Heart right ventricle (tissue), 16 donors: Measurements from ENCODE around the gene WDR20. TPM values are rescaled to one million over a fixed set of nuclear protein-coding genes. Genes with fewer than 3 reads are reported as not detected.
A peak's percentile ranks its signal among the peaks of the same experiment; 100 is the strongest.

Experiments
- ATAC-seq, 8 donors: fragments of 200-7000 bp; cut with Tn5 transposase; one replicate each; pipeline ENCODE4 v1.9.1; 2020; ENCODE audit warnings: mild to moderate bottlenecking in 8 of 8, moderate library complexity in 8 of 8, moderate number of reproducible peaks in 1 of 8
- DNase-seq, 2 donors: peaks; one replicate each; pipeline ENCODE4 v3.0.0-alpha.2; 2020
- H3K27ac ChIP-seq, 10 donors: fragments of 200-600 bp; sonication (generic) in 2 of 10; one replicate each; pipeline versions ENCODE4 v1.5.0 to v1.8.0; 2020 to 2022; ENCODE audit warnings: mild to moderate bottlenecking in 3 of 10
- H3K27me3 ChIP-seq, 7 donors: fragments of 200-600 bp; one replicate each; pipeline ENCODE4 v1.8.0; 2021 to 2022; ENCODE audit warnings: mild to moderate bottlenecking in 2 of 7
- H3K36me3 ChIP-seq, 9 donors: fragments of 200-600 bp; sonication (generic) in 1 of 9; one replicate each; pipeline versions ENCODE4 v1.5.0 to v1.8.0; 2020 to 2022; ENCODE audit warnings: mild to moderate bottlenecking in 2 of 9
- H3K4me1 ChIP-seq, 9 donors: fragments of 200-600 bp; sonication (generic) in 1 of 9; one replicate each; pipeline versions ENCODE4 v1.5.0 to v1.8.0; 2020 to 2022; ENCODE audit warnings: mild to moderate bottlenecking in 4 of 9
- H3K4me3 ChIP-seq, 10 donors: fragments of 200-600 bp; sonication (generic) in 2 of 10; one replicate each; pipeline versions ENCODE4 v1.5.0 to v1.8.0; 2020 to 2022; ENCODE audit warnings: mild to moderate bottlenecking in 7 of 10, moderate library complexity in 2 of 10
- H3K9me3 ChIP-seq, 11 donors: fragments of 200-600 bp in 10 of 11; sonication (generic) in 2 of 11; one replicate each; pipeline versions ENCODE4 v1.5.0 to v1.8.0; 2013 to 2022; ENCODE audit warnings: mild to moderate bottlenecking in 2 of 11, control low read depth in 1 of 11, moderate library complexity in 1 of 11
- CTCF ChIP-seq, 9 donors: fragments of 200-600 bp; sonication (generic) in 2 of 9; IDR thresholded peaks; one replicate each; pipeline versions ENCODE4 v1.5.0 to v1.8.0; 2021 to 2022; ENCODE audit warnings: antibody characterized with exemption in 9 of 9, mild to moderate bottlenecking in 5 of 9, moderate library complexity in 1 of 9
- WGBS, 2 donors: extraction: QIAGEN DNeasy Blood & Tissue Kit; methylation state at CpG; one replicate each; pipeline ENCODE4 v1.1.7; 2013; ENCODE audit warnings: inconsistent platforms in 1 of 2; 5-methylcytosine and 5-hydroxymethylcytosine counted together
- intact Hi-C, 10 donors: fragments of 100-400 bp; cut with DNase I; formaldehyde crosslinking; loops; one replicate each; pipeline versions ENCODE4 v1.11.1 to v1.14.2; 2022
- polyA plus RNA-seq, 2 donors: library from polyadenylated mRNA; stranded (reverse); fragments of 200-250 nt; gene quantifications; one replicate each; pipeline ENCODE4 v1.2.3, GENCODE V29; 2013
- total RNA-seq, 10 donors: library from RNA; stranded (reverse); fragmentation: NEBNext Ultra II Directional in 3 of 10; extraction: Animal tissue kit (Norgen Biotek cat#: 25700) in 3 of 10; gene quantifications; one replicate each; pipeline versions ENCODE4 v1.2.1 to v1.2.4, GENCODE V29; 2021 to 2023
- donor health status: Arrhythmogenic right ventricular cardiomyopathy.
- donor health status: ischemic (EF 13 %, LVEDD 7.1; RV severe dilation, severe dysfunction).
- donor health status: healthy with polysubstance abuse.
- donor health status: DM: no; HTN: yes; CAD: no.
- donor health status: DM: no; HTN: no; CAD: no.
- donor health status: ischemic (EF 25% LVEDD 6.9; RV normal size, moderate dysfunction).
- donor health status: ischemic (EF 25% LVEDD 5.7; RV mildly dilated, moderate dysfunction).
- donor health status: healthy.
- donor health status: DM: yes; HTN: yes; CAD: no.
- donor health status: Ischemic cardiomyopathy.
- donor health status: ischemic (EF 35%, LVEDD 5.7; RV mildly dilated, moderate dysfunction).
- donor health status: nonischemic (EF 11% LVEDD 7.7; RV severe dilation, severe dysfunction).
- donor health status: DM: yes; HTN: yes; CAD: no.
- donor health status: PGD.
- donor health status: ischemic (EF 29% LVEDD 5.4; RV normal size, mild dysfunction).
- donor health status: nonischemic (EF 23%, LVEDD 6.1; RV moderate dilation, normal function).

Gene WDR20
- total and polyA plus RNA-seq, 12 donors: 10.7 to 28.0 (median 20.5) TPM

GRCh38 chr14:102116361-102117180 is 23.1 kb upstream of the WDR20 start:
- intact Hi-C loops: no loop called here
- peak in 1 of 8 donors; percentile 26 for ATAC-seq

DNA sequence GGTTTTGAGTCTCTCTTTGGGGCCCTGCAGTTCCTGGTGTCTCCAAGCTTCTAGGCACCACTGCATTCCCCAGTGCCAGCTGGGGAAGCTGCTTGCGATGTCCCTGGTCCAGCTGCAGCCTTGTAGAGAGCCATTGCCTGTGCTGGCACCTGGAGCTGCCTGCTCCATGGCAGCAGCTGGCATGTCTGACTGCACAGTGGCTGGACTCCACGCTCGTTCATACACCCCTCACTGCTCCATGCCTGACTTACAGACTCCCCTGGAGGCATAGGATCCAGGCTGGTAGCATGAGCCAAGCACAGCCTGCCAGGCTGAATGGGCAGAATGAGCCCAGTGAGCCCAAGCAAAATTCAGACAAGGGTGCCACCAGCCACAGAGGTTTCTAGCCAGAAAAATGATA is 21.8 kb upstream of the WDR20 start:
- 97 to 99% methylated on average over 3 of the region's 3 CpGs for WGBS, 2 donors
- intact Hi-C loops: no loop called here
- no peak for ATAC-seq

More at GRCh38 chr14:102116361-102117180, 23.1 kb upstream of the WDR20 start:
- H3K4me1 ChIP-seq: no peaks in the 10 kb centered on the region
- no peaks in the 10 kb centered on the region for H3K27me3 ChIP-seq
- H3K27ac ChIP-seq: no peak overlapping the region
- peaks cover 0 to 8% (median 0%) of the 10 kb centered on the region in 9 donors for H3K36me3 ChIP-seq
- WGBS, 2 donors: 97 to 98% methylated on average over 13 of the region's 13 CpGs
- DNase-seq: no peak
- H3K9me3 ChIP-seq: peaks cover 0 to 5% (median 0%) of the 10 kb centered on the region in 11 donors
- no peak for TF ChIP-seq CTCF (IDR thresholded peaks at IDR 0.05)
- no peak overlapping the region for H3K4me3 ChIP-seq

GRCh38 chr14:102120888-102121287 is 18.8 kb upstream of the WDR20 start:
- intact Hi-C loops: loop anchor here in 1 of 10 donors (5.0 kb wide), 1 partner anchor 1719 kb away; no protein-coding TSS in a partner anchor
- no peak overlapping the region for H3K4me3 ChIP-seq
- H3K27me3 ChIP-seq: no peaks in the 10 kb centered on the region
- H3K36me3 ChIP-seq: peaks cover 0 to 8% (median 0%) of the 10 kb centered on the region in 9 donors
- no peak overlapping the region for H3K27ac ChIP-seq
- ATAC-seq: no peak
- H3K9me3 ChIP-seq: peaks cover 0 to 5% (median 0%) of the 10 kb centered on the region in 11 donors
- DNase-seq: no peak
- H3K4me1 ChIP-seq: no peaks in the 10 kb centered on the region
- 88 to 90% methylated on average over 1 of the region's 1 CpG for WGBS, 2 donors
- no peak for TF ChIP-seq CTCF (IDR thresholded peaks at IDR 0.05)

More for the DNA sequence above, 21.8 kb upstream of the WDR20 start:
- Histone ChIP-seq H3K27ac (no peak overlapping the region), H3K27me3 (no peaks in the 10 kb centered on the region), H3K9me3 (peaks cover 0 to 5% (median 0%) of the 10 kb centered on the region in 11 donors), H3K4me3 (no peak overlapping the region), H3K4me1 (no peaks in the 10 kb centered on the region), H3K36me3 (peaks cover 0 to 8% (median 0%) of the 10 kb centered on the region in 9 donors)
- TF ChIP-seq CTCF (IDR thresholded peaks at IDR 0.05): no peak
- DNase-seq: no peak

- ATAC-seq: no peak
- DNase-seq: no peak
- no peak for TF ChIP-seq CTCF (IDR thresholded peaks at IDR 0.05)
These were observed 18.1 kb upstream of the WDR20 start for GRCh38 chr14:102121567-102121966.

More at GRCh38 chr14:102121567-102121966, 18.1 kb upstream of the WDR20 start:
- WGBS, 2 donors: 79 to 85% methylated on average over 1 of the region's 1 CpG
- Histone ChIP-seq H3K27me3 (no peaks in the 10 kb centered on the region), H3K4me1 (no peaks in the 10 kb centered on the region), H3K36me3 (peaks cover 0 to 8% (median 0%) of the 10 kb centered on the region in 9 donors), H3K27ac (no peak overlapping the region), H3K9me3 (peaks cover 0 to 5% (median 0%) of the 10 kb centered on the region in 11 donors), H3K4me3 (no peak overlapping the region)
- intact Hi-C loops: loop anchor here in 1 of 10 donors (5.0 kb wide), 1 partner anchor 1719 kb away; no protein-coding TSS in a partner anchor
